Measurements from ENCODE around the gene CEP63. TPM values are rescaled to one million over a fixed set of nuclear protein-coding genes. Genes with fewer than 3 reads are reported as not detected.
A peak's percentile ranks its signal among the peaks of the same experiment; 100 is the strongest.

Gene CEP63
- total and polyA plus RNA-seq, 9 of the 15 experiments (the other 6 are each of a cell fraction or from before 2014, with no cell fraction given): 5.1 to 17.8 (median 10.6) TPM

DNA sequence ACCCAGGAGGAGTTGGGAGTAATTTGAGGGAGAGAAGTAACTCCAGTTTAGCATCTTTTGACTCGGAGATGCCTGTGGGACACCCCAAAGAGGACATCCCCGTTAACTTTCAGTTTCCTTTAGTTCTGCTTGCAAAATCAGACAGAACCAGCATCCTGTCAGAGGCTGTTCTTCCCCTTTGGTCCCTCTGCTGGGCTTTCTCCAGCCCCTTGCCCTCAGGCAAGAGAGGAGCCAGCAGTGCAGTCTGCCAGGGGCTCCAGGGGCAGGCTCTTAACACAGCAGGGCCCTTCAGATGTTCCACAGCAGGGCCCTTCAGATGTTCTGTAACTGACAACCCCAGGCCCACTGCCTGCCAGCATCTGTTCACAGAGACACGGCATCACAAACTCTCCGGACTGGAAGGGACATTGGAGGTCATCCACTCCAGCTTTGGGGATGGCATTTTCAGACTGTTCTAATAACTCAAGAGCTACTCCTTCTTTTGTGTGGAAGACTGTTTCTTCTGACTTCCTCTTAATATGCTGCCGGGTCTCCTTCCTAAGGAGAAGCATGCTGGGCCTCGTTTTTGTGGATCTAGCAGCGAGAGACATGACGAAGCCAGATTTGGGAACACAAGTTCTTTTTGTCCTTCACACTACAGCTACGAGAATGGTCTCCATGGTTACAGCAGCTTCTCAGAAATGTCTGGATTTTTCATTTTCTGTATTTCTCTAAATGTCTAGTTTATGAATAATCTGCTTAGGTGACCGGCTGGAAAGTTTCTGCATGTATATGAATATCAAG lies 113.1 kb downstream of the CEP63 start:
- Histone ChIP-seq H3K9ac (ENCODE audit: insufficient read depth in 1 of 2, low read depth in 2 of 2, low read length in 2 of 2) (no peak overlapping the region), H3K4me2 (ENCODE audit: insufficient read depth, low read length) (no peak overlapping the region), H3K27ac (ENCODE audit: extremely low read depth, low read depth, low read length) (no peak overlapping the region), H3K36me3 (ENCODE audit: control insufficient read depth, insufficient read depth, low read length) (no peaks in the 10 kb centered on the region), H3K4me1 (replicated peaks in 1 of 2; ENCODE audit: control insufficient read depth in 2 of 2, insufficient read depth in 2 of 2, low read length in 2 of 2) (no peaks in the 10 kb centered on the region), H4K20me1 (replicated peaks; ENCODE audit: control insufficient read depth, insufficient read depth, low read length) (no peaks in the 10 kb centered on the region), H3K9me1 (ENCODE audit: control insufficient read depth, insufficient read depth, low read length) (no peaks in the 10 kb centered on the region), H3K79me2 (ENCODE audit: control insufficient read depth, insufficient read depth, low read length) (no peaks in the 10 kb centered on the region), H3K27me3 (ENCODE audit: control insufficient read depth in 2 of 2, insufficient read depth in 2 of 2, low read length in 2 of 2) (peaks cover 0 to 20% of the 10 kb centered on the region in 2 experiments; a peak in 1 of 5 replicates), H3K9me3 (replicated peaks; ENCODE audit: control insufficient read depth, insufficient read depth, low read depth, low read length) (no peaks in the 10 kb centered on the region), H3K4me3 (no peak overlapping the region), H2AFZ (ENCODE audit: low read depth, low read length) (no peak overlapping the region)
- no peak for FAIRE-seq
- 0% methylated on average over 9 of the region's 10 CpGs for WGBS (ENCODE audit: insufficient coverage, low coverage, missing lambda C conversion rate)
- in situ Hi-C loops (cut with MboI): no loop called here
- TF ChIP-seq SRSF1 (IDR thresholded peaks at IDR 0.05; ENCODE audit: low read depth, low read length): no peak
- TF ChIP-seq RFX1 (IDR thresholded peaks at IDR 0.05): peak; percentile 35; the same call in 1 of the 2 replicates
- TF ChIP-seq MEIS2 (IDR thresholded peaks at IDR 0.05; ENCODE audit: partially characterized antibody): no peak
- no peak for ATAC-seq
- CTCF ChIA-PET (ENCODE audit: low intra/inter-chr PET ratio): no interaction called here
- intact Hi-C loops (cut with micrococcal nuclease): no loop called here
- DNase-seq (ENCODE audit: extremely low read depth in 1 of 4, low spot score in 3 of 4): no peak
- POLR2A ChIA-PET: no interaction called here
- BruUV-seq (replicated peaks): no TSS peak

DNA sequence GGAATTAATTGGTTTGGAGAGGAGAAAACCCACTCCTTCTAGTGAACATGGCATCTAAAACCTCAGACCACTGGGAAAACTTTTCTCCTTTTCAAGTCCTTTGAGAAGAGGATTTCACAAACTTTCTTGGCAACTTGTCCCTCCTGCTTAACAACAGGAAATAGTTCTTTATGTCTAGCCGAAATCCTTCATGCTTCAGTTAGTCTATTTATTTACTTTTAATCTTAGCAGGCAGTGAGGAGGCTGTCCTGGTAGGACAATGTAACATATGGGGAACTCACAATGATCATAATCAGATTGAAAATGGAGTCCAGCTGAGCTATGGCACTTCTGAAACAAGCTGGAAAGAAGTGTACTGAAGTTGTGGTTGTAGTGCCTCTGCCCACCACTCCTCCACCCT lies 114.3 kb downstream of the CEP63 start:
- Histone ChIP-seq H3K4me1 (replicated peaks in 1 of 2; ENCODE audit: control insufficient read depth in 2 of 2, insufficient read depth in 2 of 2, low read length in 2 of 2) (no peaks in the 10 kb centered on the region), H3K4me2 (ENCODE audit: insufficient read depth, low read length) (no peak overlapping the region), H2AFZ (ENCODE audit: low read depth, low read length) (no peak overlapping the region), H3K79me2 (ENCODE audit: control insufficient read depth, insufficient read depth, low read length) (no peaks in the 10 kb centered on the region), H3K27me3 (ENCODE audit: control insufficient read depth in 2 of 2, insufficient read depth in 2 of 2, low read length in 2 of 2) (peaks cover 0 to 16% of the 10 kb centered on the region in 2 experiments; a peak in 1 of 5 replicates), H3K9ac (ENCODE audit: insufficient read depth in 1 of 2, low read depth in 2 of 2, low read length in 2 of 2) (no peak overlapping the region), H4K20me1 (replicated peaks; ENCODE audit: control insufficient read depth, insufficient read depth, low read length) (no peaks in the 10 kb centered on the region), H3K9me1 (ENCODE audit: control insufficient read depth, insufficient read depth, low read length) (no peaks in the 10 kb centered on the region), H3K36me3 (ENCODE audit: control insufficient read depth, insufficient read depth, low read length) (no peaks in the 10 kb centered on the region), H3K4me3 (no peak overlapping the region), H3K9me3 (replicated peaks; ENCODE audit: control insufficient read depth, insufficient read depth, low read depth, low read length) (no peaks in the 10 kb centered on the region), H3K27ac (ENCODE audit: extremely low read depth, low read depth, low read length) (no peak overlapping the region)
- in situ Hi-C loops (cut with MboI): loop anchor here (5.0 kb wide), 1 partner anchor 87 kb away; no protein-coding TSS in a partner anchor
- 0% methylated on average over 1 of the region's 1 CpG for WGBS (ENCODE audit: insufficient coverage, low coverage, missing lambda C conversion rate)
- FAIRE-seq (no peak), ATAC-seq (no peak), DNase-seq (ENCODE audit: extremely low read depth in 1 of 4, low spot score in 3 of 4) (no peak)
- intact Hi-C loops (cut with micrococcal nuclease): loop anchor here (5.0 to 10.0 kb wide), 3 partner anchors 157 to 1295 kb away; no protein-coding TSS in a partner anchor
- BruUV-seq (replicated peaks): no TSS peak
- ChIA-PET POLR2A (no interaction called here), CTCF (ENCODE audit: low intra/inter-chr PET ratio) (interaction anchor here (1.1 to 1.3 kb wide), 3 partner anchors 77 to 1295 kb away, joined by 4 to 6 read pairs (median 5); no protein-coding TSS in a partner anchor)
- TF ChIP-seq, protein P1, sequence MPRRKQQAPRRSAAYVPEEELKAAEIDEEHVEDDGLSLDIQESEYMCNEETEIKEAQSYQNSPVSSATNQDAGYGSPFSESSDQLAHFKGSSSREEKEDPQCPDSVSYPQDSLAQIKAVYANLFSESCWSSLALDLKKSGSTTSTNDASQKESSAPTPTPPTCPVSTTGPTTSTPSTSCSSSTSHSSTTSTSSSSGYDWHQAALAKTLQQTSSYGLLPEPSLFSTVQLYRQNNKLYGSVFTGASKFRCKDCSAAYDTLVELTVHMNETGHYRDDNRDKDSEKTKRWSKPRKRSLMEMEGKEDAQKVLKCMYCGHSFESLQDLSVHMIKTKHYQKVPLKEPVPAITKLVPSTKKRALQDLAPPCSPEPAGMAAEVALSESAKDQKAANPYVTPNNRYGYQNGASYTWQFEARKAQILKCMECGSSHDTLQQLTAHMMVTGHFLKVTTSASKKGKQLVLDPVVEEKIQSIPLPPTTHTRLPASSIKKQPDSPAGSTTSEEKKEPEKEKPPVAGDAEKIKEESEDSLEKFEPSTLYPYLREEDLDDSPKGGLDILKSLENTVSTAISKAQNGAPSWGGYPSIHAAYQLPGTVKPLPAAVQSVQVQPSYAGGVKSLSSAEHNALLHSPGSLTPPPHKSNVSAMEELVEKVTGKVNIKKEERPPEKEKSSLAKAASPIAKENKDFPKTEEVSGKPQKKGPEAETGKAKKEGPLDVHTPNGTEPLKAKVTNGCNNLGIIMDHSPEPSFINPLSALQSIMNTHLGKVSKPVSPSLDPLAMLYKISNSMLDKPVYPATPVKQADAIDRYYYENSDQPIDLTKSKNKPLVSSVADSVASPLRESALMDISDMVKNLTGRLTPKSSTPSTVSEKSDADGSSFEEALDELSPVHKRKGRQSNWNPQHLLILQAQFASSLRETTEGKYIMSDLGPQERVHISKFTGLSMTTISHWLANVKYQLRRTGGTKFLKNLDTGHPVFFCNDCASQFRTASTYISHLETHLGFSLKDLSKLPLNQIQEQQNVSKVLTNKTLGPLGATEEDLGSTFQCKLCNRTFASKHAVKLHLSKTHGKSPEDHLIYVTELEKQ (CRISPR knock-in tag; IDR thresholded peaks at IDR 0.05): no peak
- TF ChIP-seq NCOA1 (IDR thresholded peaks at IDR 0.05; ENCODE audit: low read depth): no peak
- no peak for TF ChIP-seq CAMTA2 (CRISPR knock-in tag; conservative IDR thresholded peaks at IDR 0.05)
- no peak for TF ChIP-seq TOE1 (IDR thresholded peaks at IDR 0.05; ENCODE audit: borderline replicate concordance)
- no peak for TF ChIP-seq TOE1 (CRISPR knock-in tag; IDR thresholded peaks at IDR 0.05; ENCODE audit: borderline replicate concordance, low read depth)
- no peak for TF ChIP-seq TGIF2 (CRISPR knock-in tag; IDR thresholded peaks at IDR 0.05)
- no peak for TF ChIP-seq SRF (CRISPR knock-in tag; IDR thresholded peaks at IDR 0.05)
- TF ChIP-seq BACH1 (tag; IDR thresholded peaks at IDR 0.05): no peak
